Measurements from ENCODE around the gene SND1.

The SND1 gene

DNA sequence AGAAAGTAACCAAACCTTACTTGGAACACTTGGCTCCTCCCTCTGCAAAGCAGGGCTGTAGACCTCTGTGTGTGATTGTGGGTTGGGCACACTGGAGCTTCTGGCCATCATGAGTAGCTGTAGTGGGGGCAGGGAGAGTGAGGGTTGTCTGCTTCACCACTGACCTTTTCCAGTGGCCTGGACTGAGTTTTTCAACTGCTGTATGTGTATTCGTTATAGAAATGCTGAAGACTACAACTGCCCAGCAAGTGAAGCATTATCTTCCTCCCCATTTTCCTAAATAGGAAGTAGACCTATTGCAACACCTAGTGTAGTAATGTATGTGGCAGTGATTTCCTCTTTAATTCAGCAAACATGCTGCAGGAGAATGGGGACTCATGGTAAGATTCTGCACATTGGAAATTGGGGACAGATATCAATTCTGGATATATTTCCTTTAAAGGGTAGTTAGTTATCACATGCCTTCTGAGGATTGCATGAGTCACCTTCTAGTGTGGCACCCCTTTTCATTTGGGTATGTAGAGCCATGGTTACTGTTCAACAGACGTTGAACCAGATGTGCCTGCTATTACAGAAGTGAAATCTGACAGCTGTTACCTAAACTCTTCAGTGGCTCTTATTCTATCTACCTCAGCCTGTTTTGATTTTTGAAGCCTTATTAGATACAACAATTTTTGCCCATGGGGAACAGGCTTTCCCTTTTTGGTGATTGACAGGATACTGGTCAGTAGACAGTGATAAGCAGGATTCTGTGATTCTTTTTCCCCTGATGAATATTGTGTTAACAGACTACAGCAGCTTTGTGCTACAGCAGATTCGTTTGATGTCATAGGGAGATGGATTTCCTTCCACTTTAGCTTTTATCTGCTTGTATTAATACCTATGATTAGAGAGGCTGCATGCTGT is 130.9 kb downstream of the SND1 start:
- TF ChIP-seq CEBPB (IDR thresholded peaks at IDR 0.05): 0 out of 2 replicates have a peak, but pooled peaks have one; percentile 34
- no peak for TF ChIP-seq RAD21 (IDR thresholded peaks at IDR 0.05; ENCODE audit: low read depth)
- no peak for TF ChIP-seq TEAD4 (IDR thresholded peaks at IDR 0.05)
- no peak for TF ChIP-seq YY1 (IDR thresholded peaks at IDR 0.05; ENCODE audit: low read depth)

DNA sequence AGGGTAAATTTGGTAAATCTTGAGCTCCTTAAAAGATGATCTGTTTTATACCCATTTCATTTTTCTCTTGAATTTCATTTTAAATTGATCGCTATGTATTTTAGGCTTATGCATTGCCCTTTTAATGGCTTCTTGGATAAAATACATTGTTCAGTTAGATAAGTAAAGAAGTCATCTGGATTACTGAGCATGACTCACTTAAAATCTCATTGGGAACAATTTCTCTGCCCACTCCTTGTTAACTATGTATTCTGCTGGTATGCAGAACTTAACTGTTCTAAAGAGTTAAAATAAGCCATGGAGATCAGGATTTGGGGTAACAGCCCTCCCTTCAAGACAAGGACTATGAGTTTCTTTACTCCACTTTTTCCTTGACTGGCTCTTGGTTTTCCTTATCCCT is 134.2 kb downstream of the SND1 start:
- TF ChIP-seq, protein P1, sequence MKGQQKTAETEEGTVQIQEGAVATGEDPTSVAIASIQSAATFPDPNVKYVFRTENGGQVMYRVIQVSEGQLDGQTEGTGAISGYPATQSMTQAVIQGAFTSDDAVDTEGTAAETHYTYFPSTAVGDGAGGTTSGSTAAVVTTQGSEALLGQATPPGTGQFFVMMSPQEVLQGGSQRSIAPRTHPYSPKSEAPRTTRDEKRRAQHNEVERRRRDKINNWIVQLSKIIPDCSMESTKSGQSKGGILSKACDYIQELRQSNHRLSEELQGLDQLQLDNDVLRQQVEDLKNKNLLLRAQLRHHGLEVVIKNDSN (IDR thresholded peaks at IDR 0.05): no peak
- TF ChIP-seq ZBTB7A (IDR thresholded peaks at IDR 0.05; ENCODE audit: low read depth) (no peak), EP300 (IDR thresholded peaks at IDR 0.05; ENCODE audit: borderline replicate concordance) (no peak), TCF12 (IDR thresholded peaks at IDR 0.05; ENCODE audit: low read depth) (no peak), FOXM1 (IDR thresholded peaks at IDR 0.05; ENCODE audit: borderline replicate concordance, low read depth) (no peak), EGR1 (IDR thresholded peaks at IDR 0.05) (no peak), CEBPB (IDR thresholded peaks at IDR 0.05) (no peak), TEAD4 (IDR thresholded peaks at IDR 0.05) (no peak)
- TF ChIP-seq, protein P2, sequence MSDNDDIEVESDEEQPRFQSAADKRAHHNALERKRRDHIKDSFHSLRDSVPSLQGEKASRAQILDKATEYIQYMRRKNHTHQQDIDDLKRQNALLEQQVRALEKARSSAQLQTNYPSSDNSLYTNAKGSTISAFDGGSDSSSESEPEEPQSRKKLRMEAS (IDR thresholded peaks at IDR 0.05): no peak

DNA sequence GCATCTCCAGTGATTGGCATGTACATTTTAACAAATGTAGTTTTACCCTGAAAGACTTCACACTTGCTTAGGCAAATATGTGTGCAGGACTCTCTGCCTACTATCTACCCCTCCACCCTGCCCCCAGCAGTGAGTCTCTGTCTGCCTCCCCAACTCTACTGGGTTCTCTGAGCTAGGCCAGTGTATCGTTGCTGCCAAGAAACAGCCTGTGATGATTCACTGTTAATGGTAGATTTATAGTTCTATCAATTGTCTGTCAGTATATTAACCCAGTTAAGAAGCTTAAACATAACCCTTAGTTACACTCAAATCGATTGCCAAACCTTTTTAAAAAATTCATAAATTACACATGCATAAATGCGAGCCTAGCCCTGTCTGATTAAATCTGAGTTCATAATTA is 137.0 kb downstream of the SND1 start:
- no peak for TF ChIP-seq ZBTB7A (IDR thresholded peaks at IDR 0.05; ENCODE audit: low read depth)
- no peak for TF ChIP-seq RAD21 (IDR thresholded peaks at IDR 0.05; ENCODE audit: low read depth)
- TF ChIP-seq, protein P3, sequence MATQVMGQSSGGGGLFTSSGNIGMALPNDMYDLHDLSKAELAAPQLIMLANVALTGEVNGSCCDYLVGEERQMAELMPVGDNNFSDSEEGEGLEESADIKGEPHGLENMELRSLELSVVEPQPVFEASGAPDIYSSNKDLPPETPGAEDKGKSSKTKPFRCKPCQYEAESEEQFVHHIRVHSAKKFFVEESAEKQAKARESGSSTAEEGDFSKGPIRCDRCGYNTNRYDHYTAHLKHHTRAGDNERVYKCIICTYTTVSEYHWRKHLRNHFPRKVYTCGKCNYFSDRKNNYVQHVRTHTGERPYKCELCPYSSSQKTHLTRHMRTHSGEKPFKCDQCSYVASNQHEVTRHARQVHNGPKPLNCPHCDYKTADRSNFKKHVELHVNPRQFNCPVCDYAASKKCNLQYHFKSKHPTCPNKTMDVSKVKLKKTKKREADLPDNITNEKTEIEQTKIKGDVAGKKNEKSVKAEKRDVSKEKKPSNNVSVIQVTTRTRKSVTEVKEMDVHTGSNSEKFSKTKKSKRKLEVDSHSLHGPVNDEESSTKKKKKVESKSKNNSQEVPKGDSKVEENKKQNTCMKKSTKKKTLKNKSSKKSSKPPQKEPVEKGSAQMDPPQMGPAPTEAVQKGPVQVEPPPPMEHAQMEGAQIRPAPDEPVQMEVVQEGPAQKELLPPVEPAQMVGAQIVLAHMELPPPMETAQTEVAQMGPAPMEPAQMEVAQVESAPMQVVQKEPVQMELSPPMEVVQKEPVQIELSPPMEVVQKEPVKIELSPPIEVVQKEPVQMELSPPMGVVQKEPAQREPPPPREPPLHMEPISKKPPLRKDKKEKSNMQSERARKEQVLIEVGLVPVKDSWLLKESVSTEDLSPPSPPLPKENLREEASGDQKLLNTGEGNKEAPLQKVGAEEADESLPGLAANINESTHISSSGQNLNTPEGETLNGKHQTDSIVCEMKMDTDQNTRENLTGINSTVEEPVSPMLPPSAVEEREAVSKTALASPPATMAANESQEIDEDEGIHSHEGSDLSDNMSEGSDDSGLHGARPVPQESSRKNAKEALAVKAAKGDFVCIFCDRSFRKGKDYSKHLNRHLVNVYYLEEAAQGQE (IDR thresholded peaks at IDR 0.05; ENCODE audit: low read depth): no peak
- TF ChIP-seq TCF12 (IDR thresholded peaks at IDR 0.05; ENCODE audit: low read depth): no peak
- TF ChIP-seq CEBPB (IDR thresholded peaks at IDR 0.05): no peak
- no peak for TF ChIP-seq EP300 (IDR thresholded peaks at IDR 0.05; ENCODE audit: borderline replicate concordance)
- no peak for TF ChIP-seq TAF1 (IDR thresholded peaks at IDR 0.05; ENCODE audit: low read depth)
- TF ChIP-seq EGR1 (IDR thresholded peaks at IDR 0.05): no peak
- TF ChIP-seq NFIC (IDR thresholded peaks at IDR 0.05): no peak
- TF ChIP-seq FOXM1 (IDR thresholded peaks at IDR 0.05; ENCODE audit: borderline replicate concordance, low read depth): no peak
- TF ChIP-seq, protein P2 (IDR thresholded peaks at IDR 0.05): no peak
- TF ChIP-seq, protein P1 (IDR thresholded peaks at IDR 0.05): no peak
- no peak for TF ChIP-seq TEAD4 (IDR thresholded peaks at IDR 0.05)

DNA sequence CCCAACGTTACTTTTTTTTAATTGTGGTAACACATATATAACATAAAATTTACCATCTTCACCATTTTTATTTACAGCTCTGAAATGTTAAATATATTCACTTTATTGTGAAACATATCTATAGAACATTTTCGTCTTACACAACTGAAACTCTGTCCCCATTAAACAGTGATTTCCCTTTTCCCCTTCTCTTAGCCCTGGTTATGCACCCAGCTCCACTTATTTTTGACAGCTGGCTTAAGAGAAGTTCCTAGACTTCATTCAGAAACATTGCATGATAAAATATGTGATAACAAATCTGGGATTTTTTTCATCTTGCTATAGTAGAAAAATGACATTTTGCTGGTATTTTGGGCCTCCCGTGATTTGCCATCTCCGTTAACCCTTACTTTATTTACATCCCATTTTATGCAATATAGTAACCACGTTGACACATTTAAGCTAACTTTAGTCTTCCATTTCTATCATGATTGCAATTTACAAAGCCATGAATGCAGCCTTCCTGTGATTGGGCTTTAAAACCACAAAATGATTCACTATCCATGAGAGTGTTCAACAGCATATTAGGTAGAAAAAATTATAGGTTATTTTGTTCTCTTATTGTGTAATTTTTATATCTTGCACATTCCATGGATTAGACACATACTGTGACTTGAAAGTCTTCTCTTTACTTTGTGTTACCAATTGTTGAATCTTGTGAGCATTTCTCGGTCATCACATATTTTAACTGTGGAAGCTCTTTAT is 139.6 kb downstream of the SND1 start:
- TF ChIP-seq, protein P3 (IDR thresholded peaks at IDR 0.05; ENCODE audit: low read depth): no peak
- no peak for TF ChIP-seq EGR1 (IDR thresholded peaks at IDR 0.05)
- TF ChIP-seq NFIC (IDR thresholded peaks at IDR 0.05): no peak
- TF ChIP-seq TEAD4 (IDR thresholded peaks at IDR 0.05): no peak
- TF ChIP-seq CREB1 (IDR thresholded peaks at IDR 0.05; ENCODE audit: low read depth): no peak
- TF ChIP-seq, protein P1 (IDR thresholded peaks at IDR 0.05): no peak
- no peak for TF ChIP-seq CEBPB (IDR thresholded peaks at IDR 0.05)
- TF ChIP-seq, protein P2 (IDR thresholded peaks at IDR 0.05): no peak
- TF ChIP-seq FOXM1 (IDR thresholded peaks at IDR 0.05; ENCODE audit: borderline replicate concordance, low read depth): no peak
- TF ChIP-seq TAF1 (IDR thresholded peaks at IDR 0.05; ENCODE audit: low read depth): no peak

Measured in Ishikawa (cell line).